Measurements from ENCODE around the gene PEAK3. TPM values are rescaled to one million over a fixed set of nuclear protein-coding genes. Genes with fewer than 3 reads are reported as not detected.

The PEAK3 gene
- total and polyA plus RNA-seq, 9 of the 15 experiments (the other 6 are each of a cell fraction or from before 2014, with no cell fraction given) = 0.07 to 0.40 TPM; not detected in 7

DNA sequence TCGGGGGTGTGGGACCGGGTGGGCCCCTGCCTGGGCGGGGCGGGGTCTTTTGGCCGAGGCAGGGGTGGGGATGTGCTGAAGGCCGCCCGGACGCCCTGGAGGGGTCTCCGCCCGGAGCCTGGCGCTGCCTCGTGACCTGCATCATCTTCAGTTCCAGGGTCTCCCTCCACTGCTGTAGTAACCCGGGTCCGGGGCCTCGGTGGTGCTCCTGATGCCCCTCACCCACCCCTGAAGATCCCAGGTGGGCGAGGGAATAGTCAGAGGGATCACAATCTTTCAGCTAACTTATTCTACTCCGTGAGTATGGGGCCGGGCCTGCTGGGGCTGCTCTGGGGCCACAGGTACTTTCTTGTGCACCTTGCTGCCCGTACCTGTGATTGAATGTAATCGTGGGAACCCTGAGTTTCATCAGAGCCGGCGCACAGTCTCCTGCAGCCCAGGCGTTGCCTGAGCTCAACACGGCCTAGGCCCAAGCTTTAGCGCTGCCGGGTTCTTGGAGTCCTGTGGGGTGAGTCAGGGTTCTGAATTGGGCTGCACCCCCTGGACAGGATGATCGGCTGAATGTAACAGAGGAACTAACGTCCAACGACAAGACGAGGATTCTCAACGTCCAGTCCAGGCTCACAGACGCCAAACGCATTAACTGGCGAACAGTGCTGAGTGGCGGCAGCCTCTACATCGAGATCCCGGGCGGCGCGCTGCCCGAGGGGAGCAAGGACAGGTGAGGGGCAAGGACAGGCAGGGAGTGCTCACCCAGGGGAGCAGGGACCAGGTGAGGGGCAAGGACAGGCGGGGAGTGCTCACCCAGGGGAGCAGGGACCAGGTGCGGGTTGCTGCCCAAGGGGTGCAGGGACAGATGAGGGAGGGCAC, 10.5 kb downstream of the PEAK3 start (continued):
- TF ChIP-seq CCNT2 (IDR thresholded peaks at IDR 0.05; ENCODE audit: borderline replicate concordance, extremely low read depth, insufficient read length, low read depth, low read length) (peak; percentile 57), POLR2AphosphoS5 (IDR thresholded peaks at IDR 0.05; ENCODE audit: control insufficient read depth, insufficient read depth, low read depth, low read length) (peak; percentile 22; the same call in 1 of the 2 replicates), RBM22 (IDR thresholded peaks at IDR 0.05; ENCODE audit: low read depth, low read length, poor library complexity, severe bottlenecking) (peak; percentile 38), CHD1 (IDR thresholded peaks at IDR 0.05; ENCODE audit: low read length) (peak; percentile 43), SIN3A (IDR thresholded peaks at IDR 0.05; ENCODE audit: borderline replicate concordance in 2 of 2, control insufficient read depth in 1 of 2, low read depth in 2 of 2, low read length in 2 of 2) (peak; percentile 12 to 18; a peak in 1 of 4 replicates), ZNF263 (CRISPR knock-in tag; IDR thresholded peaks at IDR 0.05; ENCODE audit: borderline replicate concordance) (peak; percentile 61; the same call in 1 of the 2 replicates), RBFOX2 (IDR thresholded peaks at IDR 0.05; ENCODE audit: low read depth, low read length) (peak; percentile 70), ZNF121 (CRISPR knock-in tag; conservative IDR thresholded peaks at IDR 0.05) (peak; percentile 58; the same call in 1 of the 2 replicates), NR1H2 (CRISPR knock-in tag; IDR thresholded peaks at IDR 0.05) (0 out of 2 replicates have a peak, but pooled peaks have one; percentile 26), ZNF140 (CRISPR knock-in tag; IDR thresholded peaks at IDR 0.05) (no peak), TBP (optimal IDR thresholded peaks at IDR 0.05; ENCODE audit: low read depth, low read length) (peak; percentile 3), RBBP5 (IDR thresholded peaks at IDR 0.05; ENCODE audit: borderline replicate concordance, insufficient read depth, low read length, poor library complexity, severe bottlenecking) (peak; percentile 46)
- TF ChIP-seq, protein P1, sequence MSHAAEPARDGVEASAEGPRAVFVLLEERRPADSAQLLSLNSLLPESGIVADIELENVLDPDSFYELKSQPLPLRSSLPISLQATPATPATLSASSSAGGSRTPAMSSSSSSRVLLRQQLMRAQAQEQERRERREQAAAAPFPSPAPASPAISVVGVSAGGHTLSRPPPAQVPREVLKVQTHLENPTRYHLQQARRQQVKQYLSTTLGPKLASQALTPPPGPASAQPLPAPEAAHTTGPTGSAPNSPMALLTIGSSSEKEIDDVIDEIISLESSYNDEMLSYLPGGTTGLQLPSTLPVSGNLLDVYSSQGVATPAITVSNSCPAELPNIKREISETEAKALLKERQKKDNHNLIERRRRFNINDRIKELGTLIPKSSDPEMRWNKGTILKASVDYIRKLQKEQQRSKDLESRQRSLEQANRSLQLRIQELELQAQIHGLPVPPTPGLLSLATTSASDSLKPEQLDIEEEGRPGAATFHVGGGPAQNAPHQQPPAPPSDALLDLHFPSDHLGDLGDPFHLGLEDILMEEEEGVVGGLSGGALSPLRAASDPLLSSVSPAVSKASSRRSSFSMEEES (CRISPR knock-in tag; IDR thresholded peaks at IDR 0.05) = no peak
- TF ChIP-seq, protein P2, sequence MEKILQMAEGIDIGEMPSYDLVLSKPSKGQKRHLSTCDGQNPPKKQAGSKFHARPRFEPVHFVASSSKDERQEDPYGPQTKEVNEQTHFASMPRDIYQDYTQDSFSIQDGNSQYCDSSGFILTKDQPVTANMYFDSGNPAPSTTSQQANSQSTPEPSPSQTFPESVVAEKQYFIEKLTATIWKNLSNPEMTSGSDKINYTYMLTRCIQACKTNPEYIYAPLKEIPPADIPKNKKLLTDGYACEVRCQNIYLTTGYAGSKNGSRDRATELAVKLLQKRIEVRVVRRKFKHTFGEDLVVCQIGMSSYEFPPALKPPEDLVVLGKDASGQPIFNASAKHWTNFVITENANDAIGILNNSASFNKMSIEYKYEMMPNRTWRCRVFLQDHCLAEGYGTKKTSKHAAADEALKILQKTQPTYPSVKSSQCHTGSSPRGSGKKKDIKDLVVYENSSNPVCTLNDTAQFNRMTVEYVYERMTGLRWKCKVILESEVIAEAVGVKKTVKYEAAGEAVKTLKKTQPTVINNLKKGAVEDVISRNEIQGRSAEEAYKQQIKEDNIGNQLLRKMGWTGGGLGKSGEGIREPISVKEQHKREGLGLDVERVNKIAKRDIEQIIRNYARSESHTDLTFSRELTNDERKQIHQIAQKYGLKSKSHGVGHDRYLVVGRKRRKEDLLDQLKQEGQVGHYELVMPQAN (IDR thresholded peaks at IDR 0.05; ENCODE audit: borderline replicate concordance) = 0 out of 2 replicates have a peak, but pooled peaks have one; percentile 9
